Neural progenitor cell (in vitro differentiated cells): ENCODE data around the gene TRA2B.

Source experiments
- CTCF ChIP-seq: fragments of 200-600 bp; sonication (generic); IDR thresholded peaks from 2 replicates; pipeline ENCODE4 v1.5.1; 2017; ENCODE audit warnings: antibody characterized with exemption, mild to moderate bottlenecking
- EZH2 ChIP-seq: fragments of 200-600 bp; sonication (generic); IDR thresholded peaks from 2 replicates; pipeline ENCODE4 v1.6.1; 2017; ENCODE audit warnings: antibody characterized with exemption, mild to moderate bottlenecking, moderate library complexity
- EZH2phosphoT487 ChIP-seq: fragments of 200-600 bp; sonication (generic); IDR thresholded peaks from 2 replicates; pipeline ENCODE4 v1.6.1; 2017; ENCODE audit warnings: antibody characterized with exemption

DNA sequence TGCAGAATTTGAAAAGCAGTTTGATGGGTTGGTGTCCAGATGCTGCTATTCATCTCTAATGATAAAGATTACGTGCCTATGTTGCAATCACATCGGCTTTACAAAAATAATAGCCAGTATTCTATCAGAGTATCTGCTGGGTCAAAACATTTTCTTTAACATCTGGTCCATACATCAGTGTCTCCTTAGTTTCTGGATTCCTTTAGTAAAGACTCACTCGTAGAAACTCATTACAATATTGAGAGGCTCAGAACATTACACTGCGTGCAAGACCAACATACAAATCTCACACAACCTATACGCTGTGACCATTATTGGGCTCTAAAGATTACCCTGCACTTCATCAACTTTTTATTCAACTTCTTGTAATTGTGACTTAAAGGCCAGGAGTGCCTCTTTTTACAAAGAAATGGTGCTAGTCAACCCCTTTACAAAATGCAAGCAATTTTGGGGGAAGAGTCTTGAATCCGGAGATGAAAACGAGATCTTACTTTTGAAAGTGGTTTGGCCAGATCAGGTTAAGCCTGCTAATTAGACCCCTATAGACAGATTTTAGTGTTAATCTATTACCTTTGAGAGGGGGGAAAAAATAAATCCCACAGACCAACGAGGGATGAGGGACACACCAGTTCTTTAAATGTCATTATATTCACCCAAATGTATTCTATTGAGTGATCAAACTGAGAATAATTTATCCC, 2.9 kb downstream of the TRA2B start:
- TF ChIP-seq CTCF (no peak), EZH2phosphoT487 (no peak), EZH2 (no peak)
